Karpas-422 (cell line): ENCODE results near the gene GPHA2. TPM values are rescaled to one million over a fixed set of nuclear protein-coding genes. Genes with fewer than 3 reads are reported as not detected.

ENCODE experiments used
- DNase-seq: peaks from one replicate; pipeline ENCODE4 v3.0.0-alpha.2; 2015
- H2AFZ ChIP-seq: fragments of 200-600 bp; sonication (generic); 2 replicates; pipeline ENCODE4 v1.6.1; 2014; ENCODE audit warnings: antibody characterized with exemption, low read length, mixed read lengths
- H3K27ac ChIP-seq: fragments of 200-600 bp; sonication (generic); 2 replicates; pipeline ENCODE4 v1.5.1; 2014; ENCODE audit warnings: mild to moderate bottlenecking, low read length, moderate library complexity
- H3K27me3 ChIP-seq: fragments of 200-600 bp; sonication (generic); 2 replicates; pipeline ENCODE4 v1.6.1; 2014; ENCODE audit warnings: low read length, mixed read lengths
- H3K36me3 ChIP-seq: fragments of 200-600 bp; sonication (generic); 2 replicates; pipeline ENCODE4 v1.6.1; 2014; ENCODE audit warnings: low read length, mixed read lengths; ENCODE audit not compliant: insufficient read depth
- H3K4me1 ChIP-seq: fragments of 200-600 bp; sonication (generic); 2 replicates; pipeline ENCODE4 v1.6.1; 2014; ENCODE audit warnings: mild to moderate bottlenecking, low read length, mixed read lengths
- H3K4me2 ChIP-seq: fragments of 200-600 bp; sonication (generic); 2 replicates; pipeline ENCODE4 v1.6.1; 2014; ENCODE audit warnings: low read length, low read depth, mild to moderate bottlenecking; ENCODE audit not compliant: poor library complexity, severe bottlenecking
- H3K4me3 ChIP-seq: fragments of 200-600 bp; sonication (generic); 2 replicates; pipeline ENCODE4 v1.5.1; 2014; ENCODE audit warnings: mild to moderate bottlenecking, antibody characterized with exemption, low read length, mixed read lengths
- H3K79me2 ChIP-seq: fragments of 200-600 bp; sonication (generic); 2 replicates; pipeline ENCODE4 v1.6.1; 2014; ENCODE audit warnings: mild to moderate bottlenecking, low read length, mixed read lengths
- H3K9ac ChIP-seq: fragments of 200-600 bp; sonication (generic); 2 replicates; pipeline ENCODE4 v1.6.0; 2014; ENCODE audit warnings: low read length
- H3K9me2 ChIP-seq: fragments of 200-600 bp; sonication (generic), shearing (Covaris generic); replicated peaks from 2 replicates; pipeline ENCODE4 v1.6.0; 2014; ENCODE audit warnings: mild to moderate bottlenecking, low read length, moderate library complexity; ENCODE audit not compliant: insufficient read depth
- H3K9me3 ChIP-seq: fragments of 300-700, 200-600 bp; sonication (generic); 2 replicates; pipeline ENCODE4 v1.6.1; 2014; ENCODE audit warnings: low read length, mixed read lengths
- H4K20me1 ChIP-seq: fragments of 200-600 bp; sonication (generic); 2 replicates; pipeline ENCODE4 v1.6.1; 2014; ENCODE audit warnings: mild to moderate bottlenecking, antibody characterized with exemption, low read length, low read depth; ENCODE audit not compliant: insufficient read depth
- total RNA-seq: library from RNA; depleted of rRNA; stranded (reverse); fragments of >200 nt; shearing (Covaris generic); gene quantifications from 2 replicates; pipeline ENCODE4 v1.2.3, GENCODE V29; 2014; ENCODE audit warnings: low replicate concordance

The GPHA2 gene
- total RNA-seq, 1 experiment from 2014 or later = not detected

DNA sequence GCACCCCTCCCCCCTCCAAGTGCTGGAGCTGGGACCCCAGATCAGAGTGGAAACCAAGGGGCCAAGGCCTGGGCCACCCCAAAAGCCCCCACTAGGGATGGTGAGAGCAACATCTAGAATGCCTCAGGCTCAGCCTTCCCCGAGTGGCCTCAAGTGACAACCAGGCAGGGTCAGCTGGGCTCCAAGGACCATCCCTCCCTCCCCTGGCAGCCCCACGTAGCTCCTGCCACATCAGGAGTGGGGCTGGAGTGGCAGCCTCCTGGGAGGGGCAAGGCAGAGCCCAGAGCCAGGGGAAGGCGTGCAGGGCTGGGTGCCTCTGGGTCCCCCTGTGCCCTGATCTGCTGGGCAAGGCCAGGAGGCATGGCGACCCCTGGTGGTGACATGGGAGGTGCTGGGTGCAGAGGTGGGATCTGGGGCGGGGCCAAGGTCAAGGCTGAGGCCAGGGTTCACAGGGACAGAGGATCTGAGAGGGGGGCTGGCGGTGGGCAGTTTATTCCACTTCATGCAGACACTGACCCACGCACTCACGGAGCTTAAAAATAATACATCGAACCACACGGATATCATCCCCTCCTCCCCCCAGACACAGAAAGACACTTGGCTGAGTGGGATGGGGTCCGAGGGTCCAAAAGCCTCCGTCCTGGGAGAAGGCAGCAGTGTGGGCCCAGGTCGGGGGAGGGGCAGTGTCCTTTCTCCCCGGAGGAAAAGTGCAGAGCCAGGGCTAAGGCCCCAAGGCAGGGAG is 41.5 kb downstream of the GPHA2 start:
- DNase-seq = peak; percentile 95
- 0 out of 2 replicates have a peak overlapping the region, but pooled peaks have one; percentile 13 for H3K9ac ChIP-seq
- H3K4me1 ChIP-seq = peaks cover 4% of the 10 kb centered on the region; the same call in 1 of the 2 replicates
- no peaks in the 10 kb centered on the region for H3K9me2 ChIP-seq
- no peak overlapping the region for H2AFZ ChIP-seq
- H3K4me3 ChIP-seq = no peak overlapping the region
- H3K4me2 ChIP-seq = no peak overlapping the region
- no peaks in the 10 kb centered on the region for H3K79me2 ChIP-seq
- no peaks in the 10 kb centered on the region for H3K36me3 ChIP-seq
- H3K9me3 ChIP-seq = no peaks in the 10 kb centered on the region
- H3K27ac ChIP-seq = no peak overlapping the region
- no peaks in the 10 kb centered on the region for H3K27me3 ChIP-seq
- no peaks in the 10 kb centered on the region for H4K20me1 ChIP-seq

DNA sequence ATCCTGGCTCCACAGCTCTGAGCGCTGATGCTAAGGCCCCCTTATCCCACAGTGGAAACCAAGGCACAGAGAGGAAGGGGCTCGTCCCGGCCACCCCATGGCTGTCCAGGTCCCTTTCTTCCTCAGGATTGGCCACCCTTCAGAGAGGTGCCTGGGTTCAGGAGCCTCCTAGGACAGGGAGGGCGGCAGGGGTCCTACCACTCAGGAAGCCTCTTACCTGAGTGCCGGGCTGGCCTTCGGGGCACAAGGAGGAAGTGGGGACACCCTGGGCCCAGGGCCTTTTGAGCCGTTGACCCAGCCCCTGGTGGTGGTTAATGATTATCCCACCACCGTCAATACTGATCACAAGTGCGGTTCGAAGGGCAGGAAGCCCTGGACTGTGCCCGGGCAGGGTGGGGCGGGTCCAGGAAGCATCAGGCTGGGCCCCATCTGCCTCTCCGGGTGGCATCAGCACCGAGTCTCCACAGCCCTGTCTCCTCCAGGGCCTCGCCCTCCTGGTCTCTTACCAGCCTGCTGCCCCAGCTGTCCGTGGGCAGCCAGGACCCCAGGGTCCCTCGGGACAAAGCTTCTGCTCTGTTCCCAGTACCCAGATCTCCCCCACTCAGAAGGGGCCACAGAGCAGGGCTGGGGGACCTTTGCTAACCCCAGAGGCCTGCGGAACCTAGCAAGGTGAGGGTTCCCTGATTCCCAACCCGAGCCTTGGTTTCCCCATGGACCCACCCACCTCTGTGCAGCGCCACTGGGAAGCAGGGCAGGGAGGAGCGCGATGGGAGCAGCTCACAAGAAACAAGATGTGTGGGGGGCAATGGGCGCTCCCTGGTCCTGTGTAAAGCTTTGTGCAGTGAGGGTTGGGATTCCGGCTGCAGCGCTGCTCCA is 42.3 kb downstream of the GPHA2 start:
- H3K27ac ChIP-seq = no peak overlapping the region
- no peaks in the 10 kb centered on the region for H3K79me2 ChIP-seq
- peaks cover 6% of the 10 kb centered on the region for H3K4me1 ChIP-seq
- no peaks in the 10 kb centered on the region for H3K9me2 ChIP-seq
- no peak overlapping the region for H3K4me3 ChIP-seq
- H3K27me3 ChIP-seq = no peaks in the 10 kb centered on the region
- H4K20me1 ChIP-seq = no peaks in the 10 kb centered on the region
- no peak overlapping the region for H3K9ac ChIP-seq
- H3K36me3 ChIP-seq = no peaks in the 10 kb centered on the region
- H3K4me2 ChIP-seq = no peak overlapping the region
- H2AFZ ChIP-seq = no peak overlapping the region
- DNase-seq = no peak
- H3K9me3 ChIP-seq = no peaks in the 10 kb centered on the region

DNA sequence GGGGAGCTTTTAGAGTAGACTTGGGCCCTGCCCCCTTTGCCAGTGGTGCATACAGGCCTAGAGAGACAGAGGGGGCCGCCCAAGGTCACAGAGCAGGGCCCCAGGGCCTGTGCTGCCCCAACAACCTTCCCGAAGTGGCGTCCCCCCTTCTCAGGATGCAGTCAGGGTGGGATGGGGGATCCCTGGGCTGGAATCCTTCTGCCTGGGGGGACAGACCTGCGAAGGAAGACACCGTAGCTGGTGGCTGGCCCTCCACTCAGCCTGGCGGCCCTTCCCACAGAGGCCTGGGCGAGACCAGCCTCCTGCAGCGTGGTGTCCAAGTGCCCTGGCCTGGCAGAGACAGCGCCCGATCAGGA is 42.9 kb downstream of the GPHA2 start:
- Histone ChIP-seq H2AFZ (no peak overlapping the region), H3K27me3 (no peaks in the 10 kb centered on the region), H3K9ac (no peak overlapping the region), H4K20me1 (no peaks in the 10 kb centered on the region), H3K4me2 (no peak overlapping the region), H3K36me3 (no peaks in the 10 kb centered on the region), H3K9me2 (no peaks in the 10 kb centered on the region), H3K4me3 (no peak overlapping the region), H3K79me2 (no peaks in the 10 kb centered on the region), H3K9me3 (no peaks in the 10 kb centered on the region), H3K27ac (no peak overlapping the region), H3K4me1 (peaks cover 13% of the 10 kb centered on the region)
- DNase-seq = no peak

DNA sequence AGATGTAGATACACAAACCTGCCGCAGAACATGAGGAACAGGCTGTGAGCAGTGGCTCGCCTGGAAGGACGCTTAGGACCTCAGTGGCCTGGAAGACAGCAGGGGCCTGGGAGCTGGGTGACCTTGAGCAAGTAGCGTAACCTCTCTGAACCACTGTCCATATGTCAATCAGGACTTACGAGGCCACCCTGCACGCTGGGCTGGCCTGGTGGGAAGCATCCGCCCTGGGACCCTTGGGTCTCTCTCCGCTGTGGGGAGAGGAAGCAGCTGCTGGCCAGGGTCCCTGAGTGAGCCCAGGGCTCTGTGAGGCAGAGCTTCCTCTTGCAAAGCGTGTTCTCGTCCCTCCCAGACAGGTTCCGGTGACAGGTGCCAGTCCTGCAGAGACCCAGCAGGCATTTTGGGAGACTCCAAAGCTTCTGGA is 43.3 kb downstream of the GPHA2 start:
- no peaks in the 10 kb centered on the region for H3K27me3 ChIP-seq
- DNase-seq = no peak
- peaks cover 17% of the 10 kb centered on the region for H3K4me1 ChIP-seq
- H3K4me3 ChIP-seq = no peak overlapping the region
- H3K36me3 ChIP-seq = no peaks in the 10 kb centered on the region
- H3K4me2 ChIP-seq = no peak overlapping the region
- H3K9ac ChIP-seq = no peak overlapping the region
- no peaks in the 10 kb centered on the region for H4K20me1 ChIP-seq
- H3K9me2 ChIP-seq = no peaks in the 10 kb centered on the region
- no peak overlapping the region for H2AFZ ChIP-seq
- H3K79me2 ChIP-seq = no peaks in the 10 kb centered on the region
- H3K9me3 ChIP-seq = no peaks in the 10 kb centered on the region
- no peak overlapping the region for H3K27ac ChIP-seq

DNA sequence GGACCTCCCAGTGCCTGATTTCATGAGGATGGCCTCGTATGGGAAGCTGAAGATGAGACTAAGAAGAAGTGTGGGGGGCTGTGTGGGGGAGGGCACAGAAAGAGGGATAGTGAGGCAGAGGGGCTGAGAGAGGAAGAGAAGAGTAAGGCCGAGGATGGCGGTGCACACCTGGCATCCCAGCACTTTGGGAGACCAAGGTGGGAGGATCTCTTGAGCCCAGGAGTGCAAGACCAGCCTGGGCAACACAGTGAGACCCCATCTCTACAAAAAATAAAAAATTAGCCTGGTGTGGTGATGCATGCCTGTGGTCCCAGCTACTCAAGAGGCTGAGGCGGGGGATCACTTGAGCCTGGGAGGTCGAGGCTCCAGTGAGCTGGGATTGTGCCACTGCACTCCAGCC is 43.8 kb downstream of the GPHA2 start:
- Histone ChIP-seq H3K79me2 (no peaks in the 10 kb centered on the region), H3K36me3 (no peaks in the 10 kb centered on the region), H3K27me3 (no peaks in the 10 kb centered on the region), H3K4me2 (no peak overlapping the region), H4K20me1 (no peaks in the 10 kb centered on the region), H3K4me3 (no peak overlapping the region), H3K4me1 (peaks cover 22% of the 10 kb centered on the region), H3K9me2 (no peaks in the 10 kb centered on the region), H3K9ac (no peak overlapping the region), H3K27ac (no peak overlapping the region), H3K9me3 (no peaks in the 10 kb centered on the region), H2AFZ (no peak overlapping the region)
- DNase-seq = no peak

DNA sequence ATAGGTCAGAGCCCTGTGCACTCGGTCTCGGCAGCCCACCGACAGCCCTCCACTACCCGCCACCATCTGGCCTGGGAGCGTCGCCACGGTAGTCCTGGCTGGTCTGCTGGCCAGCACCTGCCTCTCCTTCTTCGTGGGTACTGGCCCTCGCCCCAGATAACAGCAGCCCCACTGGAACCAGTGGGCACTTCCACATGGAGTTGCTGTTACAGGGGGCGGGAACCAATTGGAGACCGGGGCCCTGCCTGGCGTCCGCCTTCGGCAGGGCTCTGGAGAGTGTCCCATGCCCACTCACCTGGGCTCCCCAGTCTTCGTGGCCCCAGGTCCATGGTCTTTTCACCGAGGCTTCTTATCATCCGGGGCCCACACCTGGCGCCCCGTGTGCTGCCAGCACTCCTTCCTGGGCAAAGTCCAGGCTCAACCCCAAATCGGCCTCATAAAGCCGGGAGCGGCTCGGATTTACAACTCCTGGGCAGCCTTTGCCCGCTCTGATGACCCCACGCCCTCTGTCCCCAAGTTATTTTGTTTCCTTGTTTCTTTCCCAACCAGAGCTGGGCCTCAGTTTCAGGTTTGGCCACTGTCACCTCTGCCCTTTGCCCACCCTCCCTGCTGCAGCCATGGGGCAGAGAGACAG is 44.4 kb downstream of the GPHA2 start:
- DNase-seq = no peak
- Histone ChIP-seq H3K36me3 (no peaks in the 10 kb centered on the region), H4K20me1 (no peaks in the 10 kb centered on the region), H3K27ac (no peak overlapping the region), H3K9ac (no peak overlapping the region), H3K4me2 (no peak overlapping the region), H3K9me2 (no peaks in the 10 kb centered on the region), H3K9me3 (no peaks in the 10 kb centered on the region), H3K79me2 (no peaks in the 10 kb centered on the region), H3K4me3 (no peak overlapping the region), H3K27me3 (no peaks in the 10 kb centered on the region), H3K4me1 (peaks cover 22% of the 10 kb centered on the region), H2AFZ (no peak overlapping the region)

DNA sequence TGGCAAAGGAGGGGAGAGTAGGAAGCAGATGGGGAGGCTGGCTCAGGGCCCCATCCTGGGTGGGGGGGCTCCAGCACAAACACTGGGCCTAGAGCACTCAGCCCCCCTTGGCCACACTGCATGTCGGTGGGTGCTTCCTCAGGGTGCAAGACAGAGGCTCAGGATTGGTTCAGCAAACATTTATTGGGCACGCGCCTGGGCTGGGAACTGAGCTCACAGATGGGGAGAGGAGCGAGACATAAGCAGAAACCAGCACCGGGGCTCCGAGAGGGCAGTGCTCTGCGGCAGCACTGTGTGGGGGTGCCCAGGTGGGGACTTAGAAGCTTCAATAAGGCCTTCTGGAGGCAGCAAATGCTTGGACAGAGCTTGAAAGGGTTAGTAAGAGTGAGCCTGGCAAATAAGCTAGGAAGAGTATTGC is 45.2 kb downstream of the GPHA2 start:
- Histone ChIP-seq H3K36me3 (no peaks in the 10 kb centered on the region), H3K79me2 (no peaks in the 10 kb centered on the region), H3K4me3 (no peak overlapping the region), H3K9me3 (no peaks in the 10 kb centered on the region), H3K9ac (no peak overlapping the region), H4K20me1 (no peaks in the 10 kb centered on the region), H3K4me1 (peaks cover 22% of the 10 kb centered on the region), H3K4me2 (no peak overlapping the region), H3K27ac (no peak overlapping the region), H3K27me3 (no peaks in the 10 kb centered on the region), H2AFZ (no peak overlapping the region), H3K9me2 (no peaks in the 10 kb centered on the region)
- no peak for DNase-seq
